Parathyroid adenoma (tissue), 2 donors: ENCODE results near the gene CCPG1.
"Not testable (repeated sequence)": the region's sequence is repeated elsewhere in the genome, so short reads cannot be mapped to it uniquely, and the experiment has no call there.

Source experiments
- H2AFZ ChIP-seq: fragments of 300-600 bp; sonication (generic); one replicate; pipeline ENCODE4 v1.7.0; 2017; ENCODE audit warnings: antibody characterized with exemption, mild to moderate bottlenecking
- H3K27ac ChIP-seq: fragments of 300-600 bp; sonication (generic); one replicate; pipeline ENCODE4 v1.7.0; 2017
- H3K27me3 ChIP-seq: fragments of 300-600 bp; sonication (generic); one replicate; pipeline ENCODE4 v1.7.0; 2017; ENCODE audit warnings: low read length; ENCODE audit not compliant: control insufficient read depth, insufficient read depth
- H3K36me3 ChIP-seq: fragments of 300-600 bp; sonication (generic); one replicate; pipeline ENCODE4 v1.7.0; 2017; ENCODE audit warnings: low read length; ENCODE audit not compliant: control insufficient read depth, insufficient read depth
- H3K4me1 ChIP-seq: fragments of 300-600 bp; sonication (generic); one replicate; pipeline ENCODE4 v1.7.0; 2017; ENCODE audit warnings: control low read depth
- H3K4me2 ChIP-seq: fragments of 300-600 bp; sonication (generic); one replicate; pipeline ENCODE4 v1.7.0; 2017; ENCODE audit warnings: low read length
- H3K4me3 ChIP-seq: fragments of 300-600 bp; sonication (generic); one replicate; pipeline ENCODE4 v1.7.0; 2017; ENCODE audit warnings: low read depth, low read length
- H3K79me2 ChIP-seq: fragments of 300-600 bp; sonication (generic); one replicate; pipeline ENCODE4 v1.7.0; 2017; ENCODE audit warnings: control low read depth
- H3K9ac ChIP-seq: fragments of 300-600 bp; sonication (generic); one replicate; pipeline ENCODE4 v1.7.0; 2017; ENCODE audit warnings: mild to moderate bottlenecking
- H3K9me3 ChIP-seq: fragments of 300-600 bp; sonication (generic); one replicate; pipeline ENCODE4 v1.7.0; 2017; ENCODE audit warnings: low read length; ENCODE audit not compliant: control insufficient read depth
- CTCF ChIP-seq: fragments of 300-600 bp; sonication (generic); IDR thresholded peaks from one replicate; pipeline ENCODE4 v1.7.0; 2017; ENCODE audit warnings: antibody characterized with exemption, mild to moderate bottlenecking
- donor health status: primary hyperparathyroidism.

The CCPG1 gene

GRCh38 chr15:55407498-55408011 is 604 bp downstream of the CCPG1 start:
- Histone ChIP-seq H3K9me3 (no peaks in the 10 kb centered on the region), H3K4me3 (peak overlapping the region; percentile 87), H3K79me2 (peaks cover 8% of the 10 kb centered on the region), H3K4me2 (peak overlapping the region; percentile 96), H3K36me3 (no peaks in the 10 kb centered on the region), H3K27me3 (no peaks in the 10 kb centered on the region), H3K9ac (peak overlapping the region; percentile 14), H3K27ac (peak overlapping the region; percentile 82), H3K4me1 (no peaks in the 10 kb centered on the region), H2AFZ (peak overlapping the region; percentile 91)
- TF ChIP-seq CTCF, result no peak

DNA sequence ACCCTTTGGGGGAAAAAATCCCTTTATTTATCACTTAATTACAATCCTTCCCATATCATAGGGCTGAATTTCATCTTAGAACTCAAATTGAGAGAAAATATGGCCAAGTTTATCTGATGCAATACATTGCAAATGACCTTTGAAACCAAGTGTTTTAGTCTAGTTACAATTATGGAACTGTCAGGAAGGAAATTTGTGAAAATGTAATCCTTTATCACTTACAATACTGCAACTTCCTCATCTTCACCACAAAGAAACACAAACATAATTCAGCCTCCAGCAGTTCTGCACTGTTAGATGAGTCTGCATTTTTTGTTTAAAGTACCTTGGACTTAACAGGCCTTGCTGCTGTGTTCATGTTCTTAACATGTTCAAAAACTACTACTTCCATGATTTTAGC is 4.6 kb downstream of the CCPG1 start:
- Histone ChIP-seq H3K9ac (no peak overlapping the region), H3K4me1 (no peaks in the 10 kb centered on the region), H3K9me3 (no peaks in the 10 kb centered on the region)

DNA sequence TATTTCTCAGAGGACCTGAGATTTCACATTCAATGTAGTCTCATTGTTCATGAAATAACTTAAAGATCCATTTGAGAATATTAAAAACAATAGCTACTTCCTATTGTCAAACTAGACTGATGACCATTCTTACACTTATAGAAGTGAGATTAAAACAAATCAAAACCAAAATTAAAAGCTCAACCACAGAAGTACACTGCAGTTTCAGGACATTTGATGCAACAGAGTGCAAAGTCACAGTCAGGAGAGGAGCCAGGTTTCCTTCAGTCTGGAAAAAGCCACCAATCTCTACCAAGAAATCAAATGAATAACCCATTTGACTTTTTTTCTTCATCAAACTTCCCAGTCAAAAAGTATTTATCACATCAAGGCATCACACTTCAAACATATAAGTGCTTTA is 5.5 kb downstream of the CCPG1 start:
- no peak overlapping the region for H3K4me3 ChIP-seq
- peaks cover 22% of the 10 kb centered on the region for H3K79me2 ChIP-seq
- no peak overlapping the region for H3K9ac ChIP-seq
- no peaks in the 10 kb centered on the region for H3K27me3 ChIP-seq
- H3K4me1 ChIP-seq, result no peaks in the 10 kb centered on the region
- no peak overlapping the region for H3K4me2 ChIP-seq
- no peaks in the 10 kb centered on the region for H3K9me3 ChIP-seq
- no peaks in the 10 kb centered on the region for H3K36me3 ChIP-seq
- no peak overlapping the region for H2AFZ ChIP-seq
- H3K27ac ChIP-seq, result no peak overlapping the region
- no peak for TF ChIP-seq CTCF

More for the DNA sequence above, 4.6 kb downstream of the CCPG1 start:
- Histone ChIP-seq H2AFZ (no peak overlapping the region), H3K27ac (no peak overlapping the region), H3K36me3 (no peaks in the 10 kb centered on the region), H3K4me2 (no peak overlapping the region), H3K27me3 (no peaks in the 10 kb centered on the region), H3K79me2 (peaks cover 19% of the 10 kb centered on the region), H3K4me3 (no peak overlapping the region)
- TF ChIP-seq CTCF, result no peak

- no peaks in the 10 kb centered on the region for H3K9me3 ChIP-seq
- H3K4me1 ChIP-seq, result no peaks in the 10 kb centered on the region
- no peak overlapping the region for H3K4me3 ChIP-seq
- no peak overlapping the region for H3K27ac ChIP-seq
- no peak overlapping the region for H2AFZ ChIP-seq
- H3K9ac ChIP-seq, result no peak overlapping the region
- TF ChIP-seq CTCF, result no peak
- no peak overlapping the region for H3K4me2 ChIP-seq
- H3K27me3 ChIP-seq, result no peaks in the 10 kb centered on the region
- H3K79me2 ChIP-seq, result peaks cover 20% of the 10 kb centered on the region
- no peaks in the 10 kb centered on the region for H3K36me3 ChIP-seq
Measured at GRCh38 chr15:55401786-55402246, 6.3 kb downstream of the CCPG1 start.

DNA sequence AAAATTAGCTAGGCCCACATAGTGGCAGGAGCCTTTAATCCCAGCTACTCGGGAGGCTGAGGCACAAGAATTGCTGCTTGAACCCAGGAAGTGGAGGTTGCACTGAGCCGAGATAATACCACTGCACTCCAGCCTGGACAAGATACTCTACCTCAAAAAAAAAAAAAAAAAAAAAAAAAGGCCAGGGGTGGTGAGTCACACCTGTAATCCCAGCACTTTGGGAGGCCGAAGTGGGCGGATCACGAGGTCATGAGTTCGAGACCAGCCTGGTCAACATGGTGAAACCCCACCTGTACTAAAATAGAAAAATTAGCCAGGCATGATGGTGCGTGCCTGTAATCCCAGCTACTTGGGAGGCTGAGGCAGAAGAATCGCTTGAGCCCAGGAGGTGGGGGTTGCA is 8.1 kb downstream of the CCPG1 start:
- H3K36me3 ChIP-seq, H3K4me2 ChIP-seq, H3K4me3 ChIP-seq, H3K4me1 ChIP-seq, H2AFZ ChIP-seq, H3K27ac ChIP-seq, H3K9ac ChIP-seq, H3K9me3 ChIP-seq, H3K27me3 ChIP-seq: not testable (repeated sequence)
- H3K79me2 ChIP-seq, result peaks cover 24% of the 10 kb centered on the region
